GM06990 (cell line): ENCODE data around the gene ATG2B.

Source experiments
- DNase-seq: peaks from one replicate; pipeline ENCODE4 v3.0.0-alpha.2; 2011; ENCODE audit not compliant: insufficient read length; ENCODE audit errors: extremely low read depth
- H3K27me3 ChIP-seq: replicated peaks from 2 replicates; pipeline ENCODE4 v1.6.0; 2011; ENCODE audit warnings: low read length; ENCODE audit not compliant: control insufficient read depth, insufficient read depth
- H3K36me3 ChIP-seq: 2 replicates; pipeline ENCODE4 v1.5.1; 2011; ENCODE audit warnings: low read length; ENCODE audit not compliant: control insufficient read depth, insufficient read depth
- H3K4me3 ChIP-seq: replicated peaks from 2 replicates; pipeline ENCODE4 v1.5.1; 2011; ENCODE audit warnings: low read depth, mild to moderate bottlenecking, control low read depth, low read length
- TF ChIP-seq, protein P1 (sequence below): IDR thresholded peaks from 2 replicates; pipeline ENCODE4 v1.5.1; 2011; ENCODE audit warnings: low read length, control low read depth, mild to moderate bottlenecking, inconsistent platforms; ENCODE audit not compliant: insufficient read depth, poor library complexity, severe bottlenecking

Gene ATG2B

DNA sequence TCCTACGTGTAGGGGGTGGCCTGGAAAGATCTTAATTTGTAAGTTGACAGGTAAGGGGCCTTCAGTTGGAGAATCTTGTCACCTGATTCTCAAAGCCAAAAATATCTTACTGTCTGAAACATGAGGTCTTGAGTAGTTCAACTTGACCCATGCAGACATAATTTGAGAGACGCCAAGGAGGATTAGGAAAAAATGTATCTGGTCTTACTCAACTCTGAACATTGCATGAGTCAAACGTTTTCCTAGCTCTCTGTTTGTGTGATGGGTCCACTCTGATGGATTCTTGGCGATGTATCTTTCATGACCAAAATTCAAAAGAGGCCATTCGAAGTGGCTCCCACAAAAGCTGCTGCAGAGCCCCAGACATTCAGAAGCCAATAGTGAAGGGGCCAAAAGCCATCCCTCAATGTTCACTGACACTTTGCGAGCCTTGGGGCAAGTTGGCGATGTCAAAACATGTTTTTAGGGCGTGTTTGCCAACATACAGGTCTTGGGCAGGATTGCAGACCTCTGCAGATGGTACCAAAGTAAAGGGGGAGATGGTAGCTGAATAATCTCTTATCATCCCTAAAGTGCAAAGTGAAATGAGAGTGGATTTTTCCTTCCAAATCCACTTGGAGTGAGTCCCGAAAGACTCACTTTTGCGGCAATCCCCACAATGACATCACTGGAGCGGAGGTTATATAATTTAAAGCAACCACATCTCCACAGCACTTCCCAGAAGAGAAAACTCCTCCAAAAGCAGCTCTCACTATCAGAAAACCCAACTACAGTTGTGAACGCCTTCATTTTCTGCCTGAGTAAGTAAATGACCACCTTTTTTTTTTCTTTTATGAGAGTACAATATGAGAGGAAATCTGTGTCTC lies 107.4 kb downstream of the ATG2B start, which contains the start of gene BDKRB1:
Gene BDKRB1, plus strand, starts transcription at position 710 of the 866 bp plus-strand sequence. CDS start 7,473 bp downstream, outside the sequence.
- TF ChIP-seq, protein P1, sequence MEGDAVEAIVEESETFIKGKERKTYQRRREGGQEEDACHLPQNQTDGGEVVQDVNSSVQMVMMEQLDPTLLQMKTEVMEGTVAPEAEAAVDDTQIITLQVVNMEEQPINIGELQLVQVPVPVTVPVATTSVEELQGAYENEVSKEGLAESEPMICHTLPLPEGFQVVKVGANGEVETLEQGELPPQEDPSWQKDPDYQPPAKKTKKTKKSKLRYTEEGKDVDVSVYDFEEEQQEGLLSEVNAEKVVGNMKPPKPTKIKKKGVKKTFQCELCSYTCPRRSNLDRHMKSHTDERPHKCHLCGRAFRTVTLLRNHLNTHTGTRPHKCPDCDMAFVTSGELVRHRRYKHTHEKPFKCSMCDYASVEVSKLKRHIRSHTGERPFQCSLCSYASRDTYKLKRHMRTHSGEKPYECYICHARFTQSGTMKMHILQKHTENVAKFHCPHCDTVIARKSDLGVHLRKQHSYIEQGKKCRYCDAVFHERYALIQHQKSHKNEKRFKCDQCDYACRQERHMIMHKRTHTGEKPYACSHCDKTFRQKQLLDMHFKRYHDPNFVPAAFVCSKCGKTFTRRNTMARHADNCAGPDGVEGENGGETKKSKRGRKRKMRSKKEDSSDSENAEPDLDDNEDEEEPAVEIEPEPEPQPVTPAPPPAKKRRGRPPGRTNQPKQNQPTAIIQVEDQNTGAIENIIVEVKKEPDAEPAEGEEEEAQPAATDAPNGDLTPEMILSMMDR, result no peak
- Histone ChIP-seq H3K4me3 (no peak within 1 kb of the TSS), H3K27me3 (no peaks in the 10 kb centered on the region; the same call in 1 of the 2 replicates), H3K36me3 (no peaks in the 10 kb centered on the region)
- no peak for DNase-seq

GRCh38 chr14:96254687-96255086 lies 108.5 kb downstream of the ATG2B start:
- H3K36me3 ChIP-seq, result no peaks in the 10 kb centered on the region
- no peaks in the 10 kb centered on the region; the same call in 1 of the 2 replicates for H3K27me3 ChIP-seq

DNA sequence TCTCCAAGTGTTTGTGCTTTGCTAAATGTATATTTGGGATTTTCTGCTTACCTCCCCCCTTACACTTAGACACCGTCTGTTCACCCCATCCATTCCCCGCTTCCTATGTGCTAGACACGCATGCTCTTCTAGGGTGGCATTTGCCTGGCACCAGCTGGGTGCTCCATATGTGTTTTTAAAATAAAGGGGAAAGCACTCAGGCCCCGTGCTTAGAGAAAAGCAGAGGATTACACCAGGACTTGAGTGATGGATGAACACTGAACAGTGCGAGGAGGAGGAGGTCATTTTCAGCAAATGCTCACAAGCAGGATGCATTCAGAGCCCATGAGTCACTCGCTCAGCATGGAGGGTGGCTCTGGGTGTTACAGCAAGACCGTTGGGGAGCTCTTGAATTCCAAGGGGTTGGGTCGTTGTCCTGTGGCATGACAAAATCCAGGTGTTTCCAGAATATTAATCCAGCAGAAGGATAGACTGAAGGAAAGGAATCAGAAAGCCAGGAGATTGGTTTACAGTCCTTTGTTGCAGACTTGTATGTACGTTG lies 110.1 kb downstream of the ATG2B start:
- no peaks in the 10 kb centered on the region; the same call in 1 of the 2 replicates for H3K27me3 ChIP-seq
- no peak for DNase-seq
- TF ChIP-seq, protein P1, result no peak
- H3K36me3 ChIP-seq, result no peaks in the 10 kb centered on the region
- H3K4me3 ChIP-seq, result no peak overlapping the region

More at GRCh38 chr14:96254687-96255086, 108.5 kb downstream of the ATG2B start:
- DNase-seq, result no peak
- TF ChIP-seq, protein P1, result no peak
- no peak overlapping the region for H3K4me3 ChIP-seq

GRCh38 chr14:96252323-96252998 lies 110.7 kb downstream of the ATG2B start:
- no peak for DNase-seq
- Histone ChIP-seq H3K27me3 (no peaks in the 10 kb centered on the region; the same call in none of the 2 replicates), H3K36me3 (no peaks in the 10 kb centered on the region), H3K4me3 (no peak overlapping the region)
- TF ChIP-seq, protein P1, result no peak

DNA sequence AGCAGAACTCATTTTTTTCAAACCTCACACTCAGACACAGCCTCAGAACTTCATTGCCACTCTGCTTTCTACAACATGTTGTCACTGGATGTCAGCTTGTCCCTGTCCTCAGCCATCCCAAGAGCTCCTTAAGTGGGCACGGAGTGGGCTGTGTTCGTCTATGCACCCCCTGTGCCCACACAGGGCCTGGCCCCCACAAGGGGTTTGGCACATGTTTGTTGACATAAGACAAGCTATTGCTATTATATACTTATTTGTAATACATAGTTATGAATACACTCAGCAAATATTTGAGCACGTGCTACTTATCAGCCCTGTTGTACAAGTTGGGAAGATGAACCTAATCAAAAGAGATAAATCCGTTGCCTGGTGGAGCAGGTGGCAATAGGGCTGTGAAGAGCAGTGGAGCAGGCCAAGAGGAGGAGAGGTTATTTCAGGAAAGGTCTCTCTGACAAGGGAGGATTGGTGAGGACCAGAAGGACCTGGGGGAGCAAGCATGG lies 111.4 kb downstream of the ATG2B start:
- H3K36me3 ChIP-seq, result no peaks in the 10 kb centered on the region
- TF ChIP-seq, protein P1, result no peak
- DNase-seq, result no peak
- H3K27me3 ChIP-seq, result no peaks in the 10 kb centered on the region; the same call in none of the 2 replicates
- no peak overlapping the region for H3K4me3 ChIP-seq
